SK-N-SH (cell line): ENCODE measurements around the gene TMEM134. TPM values are rescaled to one million over a fixed set of nuclear protein-coding genes. Genes with fewer than 3 reads are reported as not detected.

ENCODE experiments used
- CTCF ChIA-PET: fragments of 300-600, 350-600 bp; formaldehyde crosslinking; extraction: SDS; loops from one replicate; lab custom pipeline; 2021; lab: Yijun Ruan, JAX
- POLR2A ChIA-PET: fragments of 350-600 bp; sonication (Branson Sonifier 250); formaldehyde crosslinking; extraction: SDS; loops from one replicate; lab custom pipeline; 2020; ENCODE audit warnings: antibody characterized with exemption, inconsistent platforms; lab: Yijun Ruan, JAX
- DNase-seq: peaks from one replicate; pipeline ENCODE4 v3.0.0; 2012
- H2AFZ ChIP-seq: fragments of 200-600 bp; sonication (generic); 2 replicates; pipeline ENCODE4 v1.8.1; 2016; ENCODE audit warnings: antibody characterized with exemption, mild to moderate bottlenecking, low read depth
- H3F3A ChIP-seq: fragments of 200-600 bp; sonication (generic); replicated peaks from 2 replicates; pipeline ENCODE3; 2016; ENCODE audit warnings: antibody characterized with exemption, mild to moderate bottlenecking; ENCODE audit not compliant: insufficient read depth
- H3K27ac ChIP-seq, 2 experiments: fragments of 200-500 bp in 1 of 2; fragments of 200-600 bp in 1 of 2; sonication (Bioruptor generic) in 1 of 2; sonication (generic), shearing (Covaris generic) in 1 of 2; 2 replicates each; pipeline versions ENCODE4 v1.5.1 to v1.6.1; 2014 to 2016; ENCODE audit warnings: low read depth in 2 of 2, inconsistent platforms in 1 of 2, low read length in 1 of 2, mild to moderate bottlenecking in 1 of 2, mixed read lengths in 1 of 2
- H3K27me3 ChIP-seq: fragments of 200-600 bp; sonication (generic), shearing (Covaris generic); 2 replicates; pipeline ENCODE4 v1.6.1; 2016; ENCODE audit warnings: mixed run types; ENCODE audit not compliant: insufficient read depth
- H3K36me3 ChIP-seq, 2 experiments: fragments of 200-500 bp in 1 of 2; fragments of 200-600 bp in 1 of 2; sonication (Bioruptor generic) in 1 of 2; sonication (generic) in 1 of 2; replicated peaks in 1 of 2; 2 replicates each; pipeline versions ENCODE3 to v1.5.1; 2014 to 2016; ENCODE audit warnings: low read length in 1 of 2, mild to moderate bottlenecking in 1 of 2; ENCODE audit not compliant: insufficient read depth in 2 of 2, control insufficient read depth in 1 of 2
- H3K4me1 ChIP-seq, 2 experiments: fragments of 200-500 bp in 1 of 2; fragments of 200-600 bp in 1 of 2; sonication (Bioruptor generic) in 1 of 2; sonication (generic), shearing (Covaris generic) in 1 of 2; 2 replicates each; pipeline versions ENCODE4 v1.5.1 to v1.6.1; 2014 to 2016; ENCODE audit warnings: low read depth in 1 of 2, low read length in 1 of 2, mixed run types in 1 of 2; ENCODE audit not compliant: insufficient read depth in 2 of 2, control insufficient read depth in 1 of 2
- H3K4me2 ChIP-seq: fragments of 200-600 bp; sonication (generic), shearing (Covaris generic); 2 replicates; pipeline ENCODE4 v1.6.1; 2017; ENCODE audit warnings: mixed run types
- H3K4me3 ChIP-seq, 2 experiments: fragments of 200-500 bp in 1 of 2; fragments of 200-600 bp in 1 of 2; sonication (Bioruptor generic) in 1 of 2; sonication (generic), shearing (Covaris generic) in 1 of 2; 2 replicates each; pipeline versions ENCODE4 v1.5.1 to v1.8.1; 2014 to 2016; ENCODE audit warnings: low read depth in 2 of 2, inconsistent platforms in 1 of 2, low read length in 1 of 2, mild to moderate bottlenecking in 1 of 2, mixed read lengths in 1 of 2, moderate library complexity in 1 of 2
- H3K79me2 ChIP-seq: fragments of 200-600 bp; sonication (generic); 2 replicates; pipeline ENCODE4 v1.8.1; 2017; ENCODE audit warnings: mild to moderate bottlenecking; ENCODE audit not compliant: insufficient read depth
- H3K9ac ChIP-seq: fragments of 200-600 bp; sonication (generic); 2 replicates; pipeline ENCODE4 v1.6.1; 2017; ENCODE audit warnings: mixed run types
- H3K9me2 ChIP-seq: fragments of 200-600 bp; sonication (generic); 2 replicates; pipeline ENCODE4 v1.6.1; 2017; ENCODE audit warnings: mixed run types
- H3K9me3 ChIP-seq: fragments of 200-600 bp; sonication (generic); 2 replicates; pipeline ENCODE4 v1.6.1; 2017; ENCODE audit warnings: mixed run types, mild to moderate bottlenecking, moderate library complexity
- H4K20me1 ChIP-seq: fragments of 200-600 bp; sonication (generic); 2 replicates; pipeline ENCODE4 v1.6.1; 2017; ENCODE audit warnings: mild to moderate bottlenecking, mixed run types; ENCODE audit not compliant: insufficient read depth
- CHD2 ChIP-seq: fragments of 150-350 bp; IDR thresholded peaks from 2 replicates; pipeline ENCODE4 v1.6.1; 2018; ENCODE audit warnings: low read length; ENCODE audit not compliant: partially characterized antibody
- CTCF ChIP-seq: fragments of 200-600 bp; sonication (generic); IDR thresholded peaks from 2 replicates; pipeline ENCODE4 v1.6.1; 2017; ENCODE audit warnings: antibody characterized with exemption, mild to moderate bottlenecking, moderate library complexity
- ELF1 ChIP-seq: IDR thresholded peaks from 2 replicates; pipeline ENCODE4 v1.4.0; 2012
- FOSL2 ChIP-seq: IDR thresholded peaks from 2 replicates; pipeline ENCODE4 v1.4.0; 2012; ENCODE audit warnings: low read depth, mild to moderate bottlenecking, moderate library complexity, borderline replicate concordance
- GABPA ChIP-seq: IDR thresholded peaks from 2 replicates; pipeline ENCODE4 v1.4.0; 2012; ENCODE audit warnings: low read depth, mild to moderate bottlenecking
- MAX ChIP-seq: IDR thresholded peaks from 2 replicates; pipeline ENCODE4 v1.4.0; 2012; ENCODE audit warnings: low read depth
- MEF2A ChIP-seq: IDR thresholded peaks from 2 replicates; pipeline ENCODE4 v1.4.0; 2012; ENCODE audit warnings: low read depth, borderline replicate concordance
- MXI1 ChIP-seq: IDR thresholded peaks from 2 replicates; pipeline ENCODE4 v1.6.1; 2012; ENCODE audit warnings: mild to moderate bottlenecking, low read depth, low read length, improper control_type of control experiment
- NFIC ChIP-seq: IDR thresholded peaks from 2 replicates; pipeline ENCODE4 v1.4.0; 2012; ENCODE audit warnings: borderline replicate concordance
- POLR2AphosphoS5 ChIP-seq: IDR thresholded peaks from 2 replicates; pipeline ENCODE4 v1.6.1; 2012; ENCODE audit warnings: low read depth, low read length
- RXRA ChIP-seq: IDR thresholded peaks from 2 replicates; pipeline ENCODE4 v1.4.0; 2012; ENCODE audit warnings: low read depth, mild to moderate bottlenecking, borderline replicate concordance
- TAF1 ChIP-seq: IDR thresholded peaks from 2 replicates; pipeline ENCODE4 v1.6.1; 2012; ENCODE audit warnings: low read depth, mild to moderate bottlenecking, low read length, moderate library complexity, borderline replicate concordance
- TCF12 ChIP-seq: IDR thresholded peaks from 2 replicates; pipeline ENCODE4 v1.4.0; 2012
- TEAD4 ChIP-seq: IDR thresholded peaks from 2 replicates; pipeline ENCODE4 v1.4.0; 2012; ENCODE audit warnings: mild to moderate bottlenecking, borderline replicate concordance; ENCODE audit not compliant: insufficient read depth
- YY1 ChIP-seq: IDR thresholded peaks from 2 replicates; pipeline ENCODE4 v1.4.0; 2012; ENCODE audit warnings: low read depth, mild to moderate bottlenecking
- WGBS: methylation state at CpG from one replicate; pipeline ENCODE4 v1.1.6; 2017; ENCODE audit warnings: low lambda C conversion rate; 5-methylcytosine and 5-hydroxymethylcytosine counted together
- polyA plus RNA-seq, 3 experiments: library from polyadenylated mRNA; depleted of rRNA; stranded (reverse); fragments of >200 nt; gene quantifications; 2 replicates each; pipeline ENCODE4 v1.2.3, GENCODE V29; 2012
- TF ChIP-seq, protein P1 (sequence below): IDR thresholded peaks from 2 replicates; pipeline ENCODE4; 2012
- TF ChIP-seq, protein P2 (sequence below): fragments of 150-350 bp; IDR thresholded peaks from 2 replicates; pipeline ENCODE4 v1.6.1; 2016; ENCODE audit warnings: mild to moderate bottlenecking, low read depth, low read length
- TF ChIP-seq, protein P3 (sequence below): IDR thresholded peaks from 2 replicates; pipeline ENCODE4 v1.4.0; 2012; ENCODE audit warnings: low read depth, borderline replicate concordance

Gene TMEM134
- polyA plus RNA-seq, 1 of the 3 experiments (the other 2 are of a cell fraction): 132 TPM

DNA sequence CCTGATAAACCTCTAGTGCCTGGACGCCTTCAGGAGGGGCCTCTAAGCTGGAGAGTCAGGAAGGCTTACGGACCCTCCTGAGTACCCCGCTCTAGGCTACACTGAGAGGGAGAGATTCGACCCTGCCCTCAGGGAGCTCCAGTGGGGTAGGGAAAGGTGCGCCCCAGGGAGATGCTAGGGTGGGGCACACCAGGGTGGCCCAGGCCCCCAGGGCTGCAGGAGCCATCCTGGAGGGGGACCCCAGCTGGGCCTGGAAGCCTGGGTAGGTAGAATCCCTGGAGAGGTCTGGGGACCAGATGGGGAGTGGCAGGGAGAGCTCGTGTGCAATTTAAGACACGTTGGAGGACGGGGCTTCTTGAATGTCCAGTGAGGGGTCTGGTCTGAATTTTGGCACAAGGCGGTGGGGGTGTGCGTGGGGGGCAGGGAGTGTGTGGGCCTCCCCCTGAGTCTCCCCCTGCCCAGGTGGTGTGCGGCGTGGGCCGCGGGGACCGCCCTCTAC lies 48.9 kb downstream of the TMEM134 start:
- CTCF ChIA-PET: interaction anchor here (0.8 to 2.7 kb wide), 4 partner anchors 13 to 37 kb away, joined by 3 to 17 read pairs (median 4); partner anchors contain the start of gene PPP1CA

More for the DNA sequence above, 48.9 kb downstream of the TMEM134 start:
- no peak overlapping the region for H2AFZ ChIP-seq
- TF ChIP-seq, protein P1, sequence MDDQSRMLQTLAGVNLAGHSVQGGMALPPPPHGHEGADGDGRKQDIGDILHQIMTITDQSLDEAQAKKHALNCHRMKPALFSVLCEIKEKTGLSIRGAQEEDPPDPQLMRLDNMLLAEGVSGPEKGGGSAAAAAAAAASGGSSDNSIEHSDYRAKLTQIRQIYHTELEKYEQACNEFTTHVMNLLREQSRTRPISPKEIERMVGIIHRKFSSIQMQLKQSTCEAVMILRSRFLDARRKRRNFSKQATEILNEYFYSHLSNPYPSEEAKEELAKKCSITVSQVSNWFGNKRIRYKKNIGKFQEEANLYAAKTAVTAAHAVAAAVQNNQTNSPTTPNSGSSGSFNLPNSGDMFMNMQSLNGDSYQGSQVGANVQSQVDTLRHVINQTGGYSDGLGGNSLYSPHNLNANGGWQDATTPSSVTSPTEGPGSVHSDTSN: no peak
- TF ChIP-seq CTCF (no peak), FOSL2 (no peak), MEF2A (no peak), ELF1 (no peak), CHD2 (no peak), NFIC (no peak), MXI1 (no peak), RXRA (no peak), GABPA (no peak), MAX (no peak), POLR2AphosphoS5 (no peak), TCF12 (no peak), YY1 (no peak), TAF1 (no peak), TEAD4 (no peak)
- TF ChIP-seq, protein P2, sequence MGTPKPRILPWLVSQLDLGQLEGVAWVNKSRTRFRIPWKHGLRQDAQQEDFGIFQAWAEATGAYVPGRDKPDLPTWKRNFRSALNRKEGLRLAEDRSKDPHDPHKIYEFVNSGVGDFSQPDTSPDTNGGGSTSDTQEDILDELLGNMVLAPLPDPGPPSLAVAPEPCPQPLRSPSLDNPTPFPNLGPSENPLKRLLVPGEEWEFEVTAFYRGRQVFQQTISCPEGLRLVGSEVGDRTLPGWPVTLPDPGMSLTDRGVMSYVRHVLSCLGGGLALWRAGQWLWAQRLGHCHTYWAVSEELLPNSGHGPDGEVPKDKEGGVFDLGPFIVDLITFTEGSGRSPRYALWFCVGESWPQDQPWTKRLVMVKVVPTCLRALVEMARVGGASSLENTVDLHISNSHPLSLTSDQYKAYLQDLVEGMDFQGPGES: no peak
- TF ChIP-seq, protein P3, sequence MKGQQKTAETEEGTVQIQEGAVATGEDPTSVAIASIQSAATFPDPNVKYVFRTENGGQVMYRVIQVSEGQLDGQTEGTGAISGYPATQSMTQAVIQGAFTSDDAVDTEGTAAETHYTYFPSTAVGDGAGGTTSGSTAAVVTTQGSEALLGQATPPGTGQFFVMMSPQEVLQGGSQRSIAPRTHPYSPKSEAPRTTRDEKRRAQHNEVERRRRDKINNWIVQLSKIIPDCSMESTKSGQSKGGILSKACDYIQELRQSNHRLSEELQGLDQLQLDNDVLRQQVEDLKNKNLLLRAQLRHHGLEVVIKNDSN: no peak
- H3K4me2 ChIP-seq: peak overlapping the region; percentile 68
- DNase-seq: no peak
- H3K27ac ChIP-seq: no peak overlapping the region; a peak in 1 of 4 replicates
- no peaks in the 10 kb centered on the region for H3K36me3 ChIP-seq
- peak overlapping the region; percentile 49; the same call in 1 of the 2 replicates for H3K9ac ChIP-seq
- no peaks in the 10 kb centered on the region for H3K9me2 ChIP-seq
- H3K4me3 ChIP-seq: peak overlapping the region; percentile 63 to 66
- H3K9me3 ChIP-seq: no peaks in the 10 kb centered on the region
- POLR2A ChIA-PET: interaction anchor here (0.5 to 1.3 kb wide), 4 partner anchors 24 to 1107 kb away, joined by 3 to 4 read pairs (median 3); partner anchors contain the start of genes GSTP1 and RAD9A
- H3K27me3 ChIP-seq: no peaks in the 10 kb centered on the region
- WGBS: 70% methylated on average over 2 of the region's 15 CpGs
- H3K4me1 ChIP-seq: peaks cover 7 to 8% of the 10 kb centered on the region in 2 experiments; a peak in 2 of 4 replicates
- H3F3A ChIP-seq: no peaks in the 10 kb centered on the region
- no peaks in the 10 kb centered on the region for H4K20me1 ChIP-seq
- H3K79me2 ChIP-seq: no peaks in the 10 kb centered on the region
